Astrocyte (in vitro differentiated cells and primary cell): Measurements from ENCODE around the gene ERFE.

Experiments used
- CTCF ChIP-seq: IDR thresholded peaks from 2 replicates; pipeline ENCODE4 v1.5.1; 2011; ENCODE audit warnings: low read depth, mild to moderate bottlenecking, inconsistent platforms, low read length, moderate library complexity; ENCODE audit not compliant: insufficient read depth
- EZH2 ChIP-seq: IDR thresholded peaks from 2 replicates; pipeline ENCODE4 v1.6.1; 2012; ENCODE audit warnings: mild to moderate bottlenecking, low read length, inconsistent platforms; ENCODE audit not compliant: insufficient read depth

- TF ChIP-seq CTCF, result no peak
- no peak for TF ChIP-seq EZH2
Measured at GRCh38 chr2:238180554-238180953, 21.8 kb downstream of the ERFE start.
